HG03520 (cell line): Measurements from ENCODE around the gene NPFFR1.

Experiments
- ATAC-seq: cut with Tn5 transposase; IDR thresholded peaks from one replicate; pipeline ENCODE4 v1.9.1; 2021; ENCODE audit warnings: mild to moderate bottlenecking, moderate library complexity; ENCODE audit not compliant: unreplicated experiment

The NPFFR1 gene

GRCh38 chr10:70283445-70284399 is at the start of gene NPFFR1:
Gene NPFFR1 (minus strand): TSS chr10:70284004. CDS start chr10:70283676, 328 bp downstream.
- no peak for ATAC-seq

- no peak for ATAC-seq
Observed at GRCh38 chr10:70333268-70333667, 49.5 kb upstream of the NPFFR1 start.

GRCh38 chr10:70331486-70332268 is 47.9 kb upstream of the NPFFR1 start:
- ATAC-seq: no peak

GRCh38 chr10:70331160-70331485 is 47.3 kb upstream of the NPFFR1 start:
- no peak for ATAC-seq

GRCh38 chr10:70330671-70331070 is 46.9 kb upstream of the NPFFR1 start:
- no peak for ATAC-seq

- ATAC-seq: no peak
Observed at GRCh38 chr10:70328967-70329366, 45.2 kb upstream of the NPFFR1 start.

- ATAC-seq: no peak
Observed at GRCh38 chr10:70328018-70328417, 44.2 kb upstream of the NPFFR1 start.

- ATAC-seq: no peak
Observed at GRCh38 chr10:70324951-70325781, 41.4 kb upstream of the NPFFR1 start.

- peak; percentile 44 for ATAC-seq
Observed at GRCh38 chr10:70324339-70324861, 40.6 kb upstream of the NPFFR1 start.

GRCh38 chr10:70323697-70324338 is 40.0 kb upstream of the NPFFR1 start:
- no peak for ATAC-seq

- no peak for ATAC-seq
Observed at GRCh38 chr10:70323138-70323696, 39.4 kb upstream of the NPFFR1 start.

GRCh38 chr10:70321897-70322890 is 38.4 kb upstream of the NPFFR1 start:
- ATAC-seq: no peak

GRCh38 chr10:70321233-70321632 is 37.4 kb upstream of the NPFFR1 start:
- no peak for ATAC-seq

- ATAC-seq: no peak
Observed at GRCh38 chr10:70320751-70321150, 36.9 kb upstream of the NPFFR1 start.

GRCh38 chr10:70319824-70320223 is 36.0 kb upstream of the NPFFR1 start:
- ATAC-seq: no peak

GRCh38 chr10:70319183-70319582 is 35.4 kb upstream of the NPFFR1 start:
- ATAC-seq: no peak

- ATAC-seq: no peak
Observed at GRCh38 chr10:70317943-70318318, 34.1 kb upstream of the NPFFR1 start.

GRCh38 chr10:70317272-70317942 is 33.6 kb upstream of the NPFFR1 start:
- no peak for ATAC-seq
